Endodermal cell (in vitro differentiated cells): ENCODE data around the gene NPBWR2. TPM values are rescaled to one million over a fixed set of nuclear protein-coding genes. Genes with fewer than 3 reads are reported as not detected.

ENCODE experiments used
- DNase-seq: peaks from one replicate; pipeline ENCODE4 v3.0.0-alpha.2; 2017
- H3K27ac ChIP-seq: 2 replicates; pipeline ENCODE4 v1.5.1; 2013; ENCODE audit warnings: mild to moderate bottlenecking, low read depth, low read length, moderate library complexity
- H3K27me3 ChIP-seq: 2 replicates; pipeline ENCODE4 v1.6.1; 2013; ENCODE audit warnings: mild to moderate bottlenecking, low read length, moderate library complexity; ENCODE audit not compliant: insufficient read depth, control insufficient read depth, poor library complexity, severe bottlenecking
- H3K36me3 ChIP-seq: 2 replicates; pipeline ENCODE4 v1.7.0; 2013; ENCODE audit warnings: mild to moderate bottlenecking, low read length, moderate library complexity; ENCODE audit not compliant: control insufficient read depth, insufficient read depth
- H3K4me1 ChIP-seq: one replicate; pipeline ENCODE4 v1.7.0; 2013; ENCODE audit warnings: low read length; ENCODE audit not compliant: control insufficient read depth, insufficient read depth
- H3K4me3 ChIP-seq: 2 replicates; pipeline ENCODE4 v1.5.1; 2013; ENCODE audit warnings: mild to moderate bottlenecking, low read length, moderate library complexity
- H3K9ac ChIP-seq: 2 replicates; pipeline ENCODE4 v1.6.1; 2013; ENCODE audit warnings: mild to moderate bottlenecking, low read length, moderate library complexity; ENCODE audit not compliant: poor library complexity, severe bottlenecking; ENCODE audit errors: extremely low read depth
- H3K9me3 ChIP-seq: 2 replicates; pipeline ENCODE4 v1.6.1; 2013; ENCODE audit warnings: mild to moderate bottlenecking, low read length, moderate library complexity; ENCODE audit not compliant: control insufficient read depth
- H3K27ac Mint-ChIP-seq: 2 replicates; pipeline ENCODE4 v1.8.0; 2020; ENCODE audit warnings: mixed read lengths
- H3K27me3 Mint-ChIP-seq: 2 replicates; pipeline ENCODE4 v1.8.0; 2021; ENCODE audit warnings: mild to moderate bottlenecking, mixed read lengths; ENCODE audit not compliant: insufficient read depth
- H3K36me3 Mint-ChIP-seq: 2 replicates; pipeline ENCODE4 v1.8.0; 2020; ENCODE audit warnings: low read depth, mixed read lengths
- H3K4me1 Mint-ChIP-seq: 2 replicates; pipeline ENCODE4 v1.8.0; 2020; ENCODE audit warnings: mixed read lengths
- H3K4me3 Mint-ChIP-seq: 2 replicates; pipeline ENCODE4 v1.8.0; 2020; ENCODE audit warnings: mild to moderate bottlenecking, moderate library complexity, mixed read lengths
- H3K9me3 Mint-ChIP-seq: 2 replicates; pipeline ENCODE4 v1.8.0; 2020; ENCODE audit warnings: mild to moderate bottlenecking, mixed read lengths
- WGBS, 2 experiments: methylation state at CpG; one replicate each; pipeline versions ENCODE4 v1.1.5 to v1.1.7; 2013; ENCODE audit warnings: missing lambda C conversion rate in 2 of 2, mixed read lengths in 1 of 2; ENCODE audit not compliant: insufficient coverage in 1 of 2, insufficient read length in 1 of 2; 5-methylcytosine and 5-hydroxymethylcytosine counted together
- total RNA-seq, 2 donors: library from RNA; stranded (reverse); fragmentation: NEBNext Ultra II Directional in 1 of 2; extraction: Animal tissue kit (Norgen Biotek cat#: 25700) in 1 of 2; gene quantifications; 2 replicates in 1 of 2; 3 replicates in 1 of 2; pipeline ENCODE4 v1.2.1, GENCODE V29; 2021
- TF ChIP-seq, protein P1 (sequence below): fragments of 200-600 bp; sonication (generic); conservative IDR thresholded peaks from 2 replicates; pipeline ENCODE4 v1.5.0; 2021; ENCODE audit warnings: antibody characterized with exemption, mild to moderate bottlenecking

The NPBWR2 gene
- total RNA-seq, 2 donors from 2014 or later: not detected

DNA sequence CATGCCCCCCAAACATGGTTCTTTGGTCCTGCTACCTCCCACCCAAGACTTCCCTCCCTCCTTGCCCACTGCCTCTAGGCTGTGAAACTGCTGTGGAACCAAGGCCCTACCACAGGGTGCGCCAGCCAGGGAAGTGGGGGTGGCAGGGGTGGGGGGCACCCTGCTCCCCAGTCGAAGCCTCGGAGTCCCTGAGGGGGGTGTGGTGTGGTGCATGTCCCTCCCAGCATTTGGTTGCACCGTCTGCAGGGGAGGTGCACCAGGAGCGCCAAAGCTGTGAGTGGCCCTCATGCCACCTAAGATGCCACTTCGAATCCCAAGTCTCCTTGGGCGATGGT is 29.9 kb downstream of the NPBWR2 start:
- H3K27me3 ChIP-seq: peaks cover 1% of the 10 kb centered on the region
- no peaks in the 10 kb centered on the region for H3K36me3 ChIP-seq
- H3K4me1 ChIP-seq: no peaks in the 10 kb centered on the region
- H3K9me3 ChIP-seq: no peaks in the 10 kb centered on the region
- no peak overlapping the region for H3K4me3 Mint-ChIP-seq
- H3K27ac ChIP-seq: no peak overlapping the region
- TF ChIP-seq, protein P1, sequence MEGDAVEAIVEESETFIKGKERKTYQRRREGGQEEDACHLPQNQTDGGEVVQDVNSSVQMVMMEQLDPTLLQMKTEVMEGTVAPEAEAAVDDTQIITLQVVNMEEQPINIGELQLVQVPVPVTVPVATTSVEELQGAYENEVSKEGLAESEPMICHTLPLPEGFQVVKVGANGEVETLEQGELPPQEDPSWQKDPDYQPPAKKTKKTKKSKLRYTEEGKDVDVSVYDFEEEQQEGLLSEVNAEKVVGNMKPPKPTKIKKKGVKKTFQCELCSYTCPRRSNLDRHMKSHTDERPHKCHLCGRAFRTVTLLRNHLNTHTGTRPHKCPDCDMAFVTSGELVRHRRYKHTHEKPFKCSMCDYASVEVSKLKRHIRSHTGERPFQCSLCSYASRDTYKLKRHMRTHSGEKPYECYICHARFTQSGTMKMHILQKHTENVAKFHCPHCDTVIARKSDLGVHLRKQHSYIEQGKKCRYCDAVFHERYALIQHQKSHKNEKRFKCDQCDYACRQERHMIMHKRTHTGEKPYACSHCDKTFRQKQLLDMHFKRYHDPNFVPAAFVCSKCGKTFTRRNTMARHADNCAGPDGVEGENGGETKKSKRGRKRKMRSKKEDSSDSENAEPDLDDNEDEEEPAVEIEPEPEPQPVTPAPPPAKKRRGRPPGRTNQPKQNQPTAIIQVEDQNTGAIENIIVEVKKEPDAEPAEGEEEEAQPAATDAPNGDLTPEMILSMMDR: no peak
- H3K36me3 Mint-ChIP-seq: peaks cover 4% of the 10 kb centered on the region
- DNase-seq: no peak
- peaks cover 14% of the 10 kb centered on the region for H3K4me1 Mint-ChIP-seq
- H3K4me3 ChIP-seq: no peak overlapping the region
- H3K9ac ChIP-seq: no peak overlapping the region
- WGBS, 2 experiments: 95 to 100% methylated on average over 4 to 7 of the region's 7 CpGs
- H3K9me3 Mint-ChIP-seq: no peaks in the 10 kb centered on the region
- H3K27me3 Mint-ChIP-seq: peaks cover 16% of the 10 kb centered on the region
- no peak overlapping the region for H3K27ac Mint-ChIP-seq

DNA sequence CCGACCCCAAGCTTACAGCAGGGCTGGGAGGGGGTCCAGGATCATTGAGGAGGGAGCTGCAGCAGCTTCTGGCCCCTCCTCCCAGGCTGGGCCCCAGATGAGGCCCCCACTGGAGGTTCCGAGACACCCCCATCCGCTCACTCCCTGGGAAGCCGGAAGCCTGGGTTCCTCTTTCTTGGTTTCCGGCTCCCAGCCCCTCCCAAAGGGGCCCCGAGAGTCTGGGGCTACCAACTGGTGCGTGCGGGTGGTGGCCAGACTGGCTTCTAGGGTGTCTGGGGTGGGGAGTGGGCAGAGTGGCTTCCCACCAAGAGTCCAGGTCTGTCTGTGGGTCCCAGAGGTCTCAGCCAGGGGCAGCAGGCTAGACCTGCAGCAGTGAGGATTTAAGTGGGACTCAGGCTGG is 30.3 kb downstream of the NPBWR2 start:
- WGBS, 2 experiments: 92 to 99% methylated on average over 2 to 8 of the region's 8 CpGs
- no peak overlapping the region for H3K27ac ChIP-seq
- H3K4me1 ChIP-seq: no peaks in the 10 kb centered on the region
- TF ChIP-seq, protein P1: no peak
- Mint-ChIP-seq H3K27ac (no peak overlapping the region), H3K9me3 (no peaks in the 10 kb centered on the region), H3K4me1 (peaks cover 11% of the 10 kb centered on the region), H3K27me3 (peaks cover 12% of the 10 kb centered on the region), H3K36me3 (peaks cover 4% of the 10 kb centered on the region), H3K4me3 (no peak overlapping the region)
- no peaks in the 10 kb centered on the region for H3K9me3 ChIP-seq
- H3K9ac ChIP-seq: no peak overlapping the region
- H3K4me3 ChIP-seq: no peak overlapping the region
- H3K27me3 ChIP-seq: no peaks in the 10 kb centered on the region
- DNase-seq: no peak
- H3K36me3 ChIP-seq: no peaks in the 10 kb centered on the region

DNA sequence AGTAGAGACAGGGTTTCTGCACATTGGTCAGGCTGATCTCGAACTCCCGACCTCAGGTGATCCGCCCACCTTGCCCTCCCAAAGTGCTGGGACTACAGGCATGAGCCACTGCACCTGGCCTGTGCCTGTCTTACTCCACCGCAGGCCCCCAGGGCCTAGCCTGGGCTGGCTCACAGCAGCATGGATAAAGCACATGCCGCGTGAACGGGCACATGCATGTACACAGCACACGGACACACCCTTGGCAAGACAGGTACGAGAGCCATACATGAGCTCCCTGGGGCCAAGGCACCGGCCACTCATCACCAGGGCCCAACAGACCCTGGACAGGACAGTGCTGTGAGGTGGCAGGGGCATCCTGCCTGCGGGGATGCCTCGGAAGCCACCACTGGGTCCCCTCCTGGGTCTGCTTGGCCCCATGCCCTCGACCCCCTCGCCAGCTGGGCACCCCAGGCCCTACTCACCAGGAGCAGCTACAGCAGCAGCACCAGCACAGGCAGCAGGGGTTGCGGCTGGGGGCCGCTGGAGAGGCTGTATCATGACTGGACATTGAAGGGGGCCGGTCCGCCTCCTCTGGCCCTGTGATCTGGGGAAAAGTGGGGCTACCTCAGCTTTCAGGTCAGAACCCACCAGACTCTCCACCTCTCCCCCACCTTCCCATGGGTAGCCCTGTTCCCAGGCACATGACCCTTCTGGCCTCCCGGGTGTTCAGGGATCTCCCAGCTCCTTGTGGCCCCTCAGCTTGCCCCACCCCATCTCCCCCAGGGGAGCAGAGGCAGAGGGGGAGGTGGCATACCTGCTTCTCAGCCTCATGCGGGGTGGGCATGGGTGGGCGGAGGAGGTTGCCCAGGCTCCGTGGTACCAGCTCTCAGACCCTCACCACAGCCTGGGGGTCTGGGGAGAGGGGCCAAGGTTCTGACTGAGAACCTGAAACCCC is 31.0 kb downstream of the NPBWR2 start:
- Histone ChIP-seq H3K27me3 (no peaks in the 10 kb centered on the region), H3K9me3 (no peaks in the 10 kb centered on the region), H3K27ac (no peak overlapping the region), H3K4me1 (no peaks in the 10 kb centered on the region), H3K36me3 (no peaks in the 10 kb centered on the region), H3K4me3 (no peak overlapping the region), H3K9ac (no peak overlapping the region)
- H3K36me3 Mint-ChIP-seq: peaks cover 4% of the 10 kb centered on the region
- WGBS, 2 experiments: 94 to 100% methylated on average over 13 to 22 of the region's 22 CpGs
- H3K4me1 Mint-ChIP-seq: peaks cover 10% of the 10 kb centered on the region
- H3K27ac Mint-ChIP-seq: no peak overlapping the region
- no peaks in the 10 kb centered on the region for H3K9me3 Mint-ChIP-seq
- peaks cover 4% of the 10 kb centered on the region for H3K27me3 Mint-ChIP-seq
- H3K4me3 Mint-ChIP-seq: no peak overlapping the region
- TF ChIP-seq, protein P1: no peak
- no peak for DNase-seq
